Right cardiac atrium (tissue), 5 donors: Measurements from ENCODE around the gene FGF14. TPM values are rescaled to one million over a fixed set of nuclear protein-coding genes. Genes with fewer than 3 reads are reported as not detected.
"Not testable (repeated sequence)": the region's sequence is repeated elsewhere in the genome, so short reads cannot be mapped to it uniquely, and the experiment has no call there.

Source experiments
- ATAC-seq, 2 donors: fragments of 200-7000 bp; cut with Tn5 transposase; one replicate each; pipeline versions ENCODE4 v1.8.0 to v1.9.1; 2020; ENCODE audit warnings: moderate library complexity in 2 of 2, mild to moderate bottlenecking in 1 of 2
- DNase-seq, 3 donors: peaks; one replicate each; pipeline ENCODE4 v3.0.0-alpha.2; 2020
- H3K27ac ChIP-seq: one replicate; pipeline ENCODE4 v1.5.1; 2013; ENCODE audit warnings: mild to moderate bottlenecking, low read length, control low read depth, moderate library complexity
- H3K27me3 ChIP-seq: one replicate; pipeline ENCODE4 v1.6.1; 2013; ENCODE audit not compliant: control insufficient read depth, insufficient read depth
- H3K4me1 ChIP-seq: one replicate; pipeline ENCODE4 v1.6.1; 2013; ENCODE audit warnings: low read length; ENCODE audit not compliant: control insufficient read depth, insufficient read depth
- H3K4me3 ChIP-seq: one replicate; pipeline ENCODE4 v1.5.1; 2013; ENCODE audit warnings: low read length, control low read depth
- H3K9me3 ChIP-seq: one replicate; pipeline ENCODE4 v1.6.1; 2013; ENCODE audit warnings: low read length; ENCODE audit not compliant: control insufficient read depth
- WGBS: extraction: QIAGEN DNeasy Blood & Tissue Kit; methylation state at CpG from one replicate; pipeline ENCODE4 v1.1.7; 2013; 5-methylcytosine and 5-hydroxymethylcytosine counted together
- intact Hi-C, 4 donors: fragments of 100-400 bp; cut with DNase I; formaldehyde crosslinking; loops; one replicate each; pipeline versions ENCODE4 v1.11.0 to v1.14.0; 2022 to 2023
- polyA plus RNA-seq: library from polyadenylated mRNA; stranded (reverse); fragments of 200-250 nt; gene quantifications from one replicate; pipeline ENCODE4 v1.2.3, GENCODE V29; 2013
- total RNA-seq, 4 donors: library from RNA; stranded (reverse); fragmentation: NEBNext Ultra II Directional; extraction: Animal tissue kit (Norgen Biotek cat#: 25700); gene quantifications; one replicate each; pipeline ENCODE4 v1.2.1, GENCODE V29; 2021
- donor health status: healthy with polysubstance abuse.
- donor health status: DM: no; HTN: yes; CAD: no.
- donor health status: DM: no; HTN: no; CAD: no.
- donor health status: DM: no; HTN: yes; CAD: no; lungs with severe emphysema.
- donor health status: DM: yes; HTN: yes; CAD: no.

FGF14 gene
- total and polyA plus RNA-seq, 5 donors: 0.54 to 4.9 (median 3.0) TPM

DNA sequence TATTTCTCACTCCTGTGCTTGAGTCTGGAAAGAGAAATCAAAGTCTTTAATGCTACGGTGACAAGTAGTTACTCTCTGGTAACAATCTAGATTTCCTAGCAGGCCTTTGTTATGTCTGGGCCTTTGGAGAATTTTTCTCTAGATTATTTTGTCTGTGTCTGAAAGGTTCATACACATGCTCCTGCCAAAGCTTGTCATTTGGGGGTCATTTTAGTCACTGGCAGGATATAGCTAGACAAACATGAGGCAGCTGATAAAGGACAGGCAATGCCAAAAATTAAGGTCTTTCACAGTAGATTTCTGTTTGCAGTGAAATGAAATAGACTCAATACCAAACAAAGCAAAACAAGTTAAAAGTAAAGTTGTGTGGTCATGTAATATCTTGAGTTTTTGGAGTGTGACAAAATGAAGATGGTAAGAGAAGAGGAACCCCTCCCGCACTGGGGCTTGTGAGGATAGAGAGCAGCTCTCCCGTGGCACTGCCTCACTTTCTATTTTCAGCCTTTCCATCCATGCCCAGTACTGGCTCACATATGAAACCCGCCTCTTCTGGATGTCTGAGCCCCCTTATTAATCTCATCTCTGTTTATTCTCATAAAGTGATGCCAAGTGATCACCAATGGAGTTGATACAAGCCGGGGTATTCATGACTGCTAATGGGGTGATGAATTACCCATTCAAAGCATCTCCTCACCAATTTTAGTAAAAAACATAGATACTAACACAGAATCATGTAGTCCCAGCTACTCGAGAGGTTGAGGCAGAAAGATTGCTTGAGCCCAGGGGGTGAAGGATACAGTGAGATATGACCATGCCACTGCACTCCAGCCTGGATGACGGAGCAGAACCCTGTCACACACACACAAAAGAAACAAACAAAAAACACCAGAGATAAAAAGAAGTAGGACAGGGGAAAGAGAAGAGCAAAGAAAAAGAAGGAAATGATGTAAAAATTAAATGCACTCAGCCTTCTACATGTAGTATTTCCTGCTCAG lies 389.3 kb downstream of the FGF14 start:
- no peaks in the 10 kb centered on the region for H3K9me3 ChIP-seq
- H3K27me3 ChIP-seq: no peaks in the 10 kb centered on the region
- ATAC-seq (peak; percentile 89 to 93), DNase-seq (peak; percentile 13 to 66 (median 50))
- WGBS: 23% methylated on average over 7 of the region's 7 CpGs
- H3K4me1 ChIP-seq: peaks cover 2% of the 10 kb centered on the region
- H3K27ac ChIP-seq: peak overlapping the region; percentile 92
- no peak overlapping the region for H3K4me3 ChIP-seq
- intact Hi-C loops: no loop called here

DNA sequence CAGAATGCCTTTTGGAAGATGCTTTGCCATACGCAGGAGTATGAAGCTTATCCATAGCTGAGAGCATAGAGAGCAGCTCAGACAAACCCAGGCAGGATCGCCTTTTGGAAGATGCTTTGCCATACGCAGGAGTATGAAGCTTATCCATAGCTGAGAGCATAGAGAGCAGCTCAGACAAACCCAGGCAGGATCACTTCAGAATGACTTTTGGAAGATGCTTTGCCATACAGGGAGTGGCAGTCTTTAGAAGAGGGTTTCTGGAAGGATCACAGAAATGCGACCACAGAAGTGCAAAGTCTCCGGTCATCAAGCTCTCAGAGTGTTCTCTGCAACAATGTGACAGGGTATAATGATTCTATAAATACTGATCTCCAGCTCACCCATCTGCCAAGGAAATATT lies 390.4 kb downstream of the FGF14 start:
- H3K27me3 ChIP-seq, H3K4me1 ChIP-seq, intact Hi-C loops, DNase-seq, H3K9me3 ChIP-seq, H3K4me3 ChIP-seq: not testable (repeated sequence)
- 53% methylated on average over 5 of the region's 5 CpGs for WGBS
- peak; percentile 57 to 75 for ATAC-seq
- H3K27ac ChIP-seq: peak overlapping the region; percentile 81

DNA sequence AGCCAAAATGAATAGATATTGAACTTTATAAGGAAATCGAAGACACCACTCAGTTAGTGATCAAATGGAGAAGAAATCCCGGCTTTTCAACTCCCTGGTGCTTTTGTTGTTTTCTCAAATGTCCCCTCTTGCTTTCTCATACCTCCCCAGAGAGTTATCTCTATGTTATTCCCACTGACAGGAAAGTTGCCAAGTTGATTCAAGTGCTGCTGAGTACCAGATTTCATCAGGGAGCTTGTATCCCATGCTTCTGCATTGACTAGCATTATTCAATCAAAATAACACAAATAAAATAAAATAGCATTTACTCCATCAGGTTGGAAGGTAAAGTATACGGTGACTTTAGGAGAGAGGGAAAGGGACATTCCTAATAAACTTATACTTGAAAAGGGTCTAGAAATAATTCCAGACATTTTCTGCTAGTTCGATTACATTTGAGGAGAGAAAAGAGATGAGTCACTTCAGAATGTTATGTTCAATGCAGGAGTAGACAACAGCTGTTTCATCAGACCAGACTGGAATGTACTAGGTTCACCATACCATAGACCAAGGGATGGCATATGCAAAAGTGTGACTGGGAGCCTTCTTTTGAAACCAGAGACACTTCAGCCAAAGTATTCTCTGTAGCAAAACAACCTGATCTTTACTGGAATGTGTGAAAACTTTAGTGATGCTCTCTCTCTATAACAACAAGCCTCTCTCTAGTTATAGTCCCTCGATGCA lies 397.8 kb downstream of the FGF14 start:
- Histone ChIP-seq H3K27ac (no peak overlapping the region), H3K4me1 (peaks cover 2% of the 10 kb centered on the region), H3K4me3 (no peak overlapping the region), H3K9me3 (no peaks in the 10 kb centered on the region), H3K27me3 (no peaks in the 10 kb centered on the region)
- peak; percentile 38 to 45 for ATAC-seq
- WGBS: 60% methylated on average over 5 of the region's 5 CpGs
- intact Hi-C loops: no loop called here
- peak in 1 of 3 donors; percentile 12 for DNase-seq

DNA sequence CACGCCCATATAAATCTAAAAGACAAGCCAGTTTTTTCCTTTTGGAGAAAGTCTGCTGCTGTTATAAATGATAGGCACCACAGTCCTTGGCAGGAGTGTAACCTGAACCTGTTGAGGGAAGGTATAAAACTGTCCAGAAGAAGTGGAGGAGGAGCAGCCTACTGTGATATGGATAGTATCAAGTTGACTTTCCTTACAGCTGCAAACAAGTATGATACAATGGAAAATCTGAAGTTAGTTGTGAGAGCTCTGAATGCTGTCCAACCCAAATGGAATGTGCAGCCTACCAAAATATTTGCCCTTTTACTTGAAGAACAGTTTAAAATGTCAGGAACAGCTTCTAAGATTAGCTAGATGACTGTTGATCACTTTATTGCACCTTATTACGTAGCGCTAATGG lies 399.6 kb downstream of the FGF14 start:
- H3K4me1 ChIP-seq: peaks cover 2% of the 10 kb centered on the region
- intact Hi-C loops: no loop called here
- DNase-seq (no peak), ATAC-seq (peak; percentile 77 to 91)
- H3K27ac ChIP-seq: no peak overlapping the region
- H3K27me3 ChIP-seq: no peaks in the 10 kb centered on the region
- 39% methylated on average over 3 of the region's 3 CpGs for WGBS
- H3K9me3 ChIP-seq: no peaks in the 10 kb centered on the region
- H3K4me3 ChIP-seq: no peak overlapping the region

DNA sequence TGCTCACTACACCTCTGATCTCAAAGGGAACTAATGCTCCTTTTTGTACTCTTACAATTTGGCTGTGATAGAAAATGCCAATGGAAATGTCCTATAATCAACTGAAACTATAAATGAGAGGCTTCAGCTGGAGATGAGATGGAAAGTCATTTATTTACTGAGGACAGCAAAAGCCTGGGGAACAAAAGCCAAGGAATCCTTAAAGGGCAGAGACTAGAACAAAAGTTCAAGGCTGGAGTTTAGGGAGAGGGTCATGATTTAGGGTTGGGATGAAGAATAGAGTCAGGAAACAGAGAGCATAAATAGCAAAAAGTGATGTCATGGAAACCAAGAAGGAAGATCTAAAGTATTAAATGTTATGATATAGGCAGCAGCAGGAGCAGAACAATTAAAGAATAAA lies 401.1 kb downstream of the FGF14 start:
- intact Hi-C loops: no loop called here
- Histone ChIP-seq H3K9me3 (no peaks in the 10 kb centered on the region), H3K27me3 (no peaks in the 10 kb centered on the region), H3K4me3 (no peak overlapping the region), H3K4me1 (peaks cover 2% of the 10 kb centered on the region), H3K27ac (no peak overlapping the region)
- ATAC-seq: no peak
- DNase-seq: no peak

DNA sequence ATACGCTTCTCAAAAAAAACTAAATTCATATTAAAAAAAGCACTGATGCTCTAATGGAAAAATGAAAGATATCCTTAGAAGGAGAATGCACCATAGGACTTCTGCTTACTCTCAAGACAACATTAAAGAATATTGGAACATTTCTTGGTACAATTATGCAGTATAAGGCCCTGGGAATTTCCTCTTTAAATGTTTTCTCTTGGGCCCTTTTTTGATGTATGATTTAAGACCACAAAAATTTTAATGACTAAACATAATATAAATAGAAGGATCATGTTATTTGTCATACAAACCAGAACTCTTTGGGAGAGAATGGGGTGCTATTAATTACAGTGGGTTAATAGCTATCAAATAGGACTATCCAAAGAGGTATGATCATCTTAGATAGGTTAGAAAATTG lies 403.7 kb downstream of the FGF14 start:
- no peak overlapping the region for H3K27ac ChIP-seq
- intact Hi-C loops: no loop called here
- H3K27me3 ChIP-seq: no peaks in the 10 kb centered on the region

DNA sequence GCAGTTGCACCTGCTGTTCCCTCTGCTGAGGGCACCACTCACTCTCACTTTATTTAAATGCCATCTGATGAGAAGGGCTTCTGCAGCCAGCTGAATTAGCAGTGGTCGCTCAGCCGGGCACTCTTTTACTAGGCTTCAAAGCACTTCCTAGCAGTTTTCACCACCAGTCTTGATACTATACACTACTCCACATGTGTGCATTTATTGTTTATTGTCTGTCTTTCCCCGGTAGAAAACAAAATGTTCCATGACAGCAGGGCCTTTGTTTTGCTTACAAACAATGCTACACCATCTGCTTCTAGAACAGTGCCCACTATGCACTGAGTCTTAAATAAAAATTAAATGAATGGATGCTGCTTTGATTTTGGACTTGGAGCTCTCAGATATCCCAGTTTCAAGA lies 404.9 kb downstream of the FGF14 start:
- H3K9me3 ChIP-seq: no peaks in the 10 kb centered on the region
- H3K4me3 ChIP-seq: no peak overlapping the region
- intact Hi-C loops: no loop called here
- H3K27me3 ChIP-seq: no peaks in the 10 kb centered on the region
- H3K27ac ChIP-seq: no peak overlapping the region
- no peak for DNase-seq
- no peaks in the 10 kb centered on the region for H3K4me1 ChIP-seq
- WGBS: 79% methylated on average over 3 of the region's 3 CpGs
- no peak for ATAC-seq

More for the DNA sequence above, 403.7 kb downstream of the FGF14 start:
- no peaks in the 10 kb centered on the region for H3K9me3 ChIP-seq
- no peak for ATAC-seq
- no peak overlapping the region for H3K4me3 ChIP-seq
- H3K4me1 ChIP-seq: no peaks in the 10 kb centered on the region
- DNase-seq: no peak
- 91% methylated on average over 1 of the region's 1 CpG for WGBS

DNA sequence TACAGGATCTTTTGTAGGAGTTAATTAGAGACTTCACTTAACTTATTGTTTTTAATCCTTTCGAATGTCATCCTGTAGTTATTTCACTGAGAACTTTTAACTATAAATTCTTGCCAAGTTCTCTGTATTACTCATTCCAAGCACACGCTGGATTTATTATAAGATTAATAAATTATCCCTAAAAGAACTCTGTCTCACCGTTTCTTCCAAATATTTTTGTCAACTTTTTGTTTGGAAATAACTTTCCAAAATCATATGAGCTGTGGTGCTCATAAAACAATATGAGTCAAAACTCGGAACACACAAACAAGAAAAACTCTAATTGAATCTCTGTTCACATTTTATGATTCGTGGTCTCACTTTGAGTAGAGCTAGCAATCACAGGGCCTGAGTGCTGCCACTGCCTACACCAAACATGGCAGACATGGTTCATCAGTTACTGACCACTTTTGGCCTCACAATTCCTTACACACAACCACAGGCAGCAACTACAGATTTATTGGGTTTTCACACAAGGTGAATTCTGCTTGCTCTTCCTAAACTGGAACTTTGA lies 412.0 kb downstream of the FGF14 start:
- Histone ChIP-seq H3K27me3 (no peaks in the 10 kb centered on the region), H3K27ac (no peak overlapping the region), H3K4me3 (no peak overlapping the region), H3K4me1 (no peaks in the 10 kb centered on the region), H3K9me3 (no peaks in the 10 kb centered on the region)
- ATAC-seq: no peak
- DNase-seq: no peak
- intact Hi-C loops: no loop called here
- WGBS: 51% methylated on average over 5 of the region's 5 CpGs

DNA sequence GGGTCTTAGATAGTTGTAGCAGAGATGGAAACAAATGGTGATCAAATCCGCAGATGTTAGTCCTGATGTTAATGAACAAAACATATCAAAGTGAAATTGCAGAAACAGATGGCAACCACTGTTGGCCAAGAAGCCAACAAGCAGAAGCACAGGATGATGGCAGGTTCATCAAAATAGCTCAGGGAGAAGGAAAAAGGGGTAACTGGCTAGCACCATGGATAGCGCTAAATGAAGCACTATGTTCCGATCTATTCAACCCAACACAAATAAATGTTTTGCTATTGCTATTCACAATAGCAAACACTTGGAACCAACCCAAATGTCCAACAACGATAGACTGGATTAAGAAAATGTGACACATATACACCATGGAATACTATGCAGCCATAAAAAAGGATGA lies 413.7 kb downstream of the FGF14 start:
- intact Hi-C loops: no loop called here
- WGBS: 75% methylated on average over 4 of the region's 4 CpGs
- H3K4me1 ChIP-seq: no peaks in the 10 kb centered on the region
- ATAC-seq (no peak), DNase-seq (no peak)
- no peaks in the 10 kb centered on the region for H3K27me3 ChIP-seq
- no peak overlapping the region for H3K27ac ChIP-seq
- no peaks in the 10 kb centered on the region for H3K9me3 ChIP-seq
- H3K4me3 ChIP-seq: no peak overlapping the region

DNA sequence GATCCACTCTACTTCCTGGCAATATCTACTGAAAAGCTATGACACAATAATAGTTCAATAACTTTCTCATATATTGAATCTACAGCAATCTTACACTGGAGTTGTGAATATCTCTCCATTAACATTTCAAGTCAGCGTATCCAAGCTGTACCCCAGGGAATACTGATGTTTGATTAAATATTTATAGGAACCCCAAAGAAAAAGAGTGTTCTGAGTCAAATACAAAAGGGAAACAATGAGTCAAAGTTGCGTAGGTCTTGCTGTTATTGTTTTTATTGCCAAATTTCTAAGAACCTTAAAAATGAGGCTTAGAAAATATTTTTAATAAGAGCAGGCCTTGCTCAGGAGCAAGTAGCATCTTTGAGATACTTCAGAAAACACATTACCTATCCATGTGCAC lies 415.5 kb downstream of the FGF14 start:
- 62% methylated on average over 2 of the region's 2 CpGs for WGBS
- Histone ChIP-seq H3K9me3 (no peaks in the 10 kb centered on the region), H3K27ac (no peak overlapping the region), H3K4me3 (no peak overlapping the region), H3K4me1 (no peaks in the 10 kb centered on the region), H3K27me3 (no peaks in the 10 kb centered on the region)
- intact Hi-C loops: no loop called here
- no peak for ATAC-seq
- DNase-seq: no peak

DNA sequence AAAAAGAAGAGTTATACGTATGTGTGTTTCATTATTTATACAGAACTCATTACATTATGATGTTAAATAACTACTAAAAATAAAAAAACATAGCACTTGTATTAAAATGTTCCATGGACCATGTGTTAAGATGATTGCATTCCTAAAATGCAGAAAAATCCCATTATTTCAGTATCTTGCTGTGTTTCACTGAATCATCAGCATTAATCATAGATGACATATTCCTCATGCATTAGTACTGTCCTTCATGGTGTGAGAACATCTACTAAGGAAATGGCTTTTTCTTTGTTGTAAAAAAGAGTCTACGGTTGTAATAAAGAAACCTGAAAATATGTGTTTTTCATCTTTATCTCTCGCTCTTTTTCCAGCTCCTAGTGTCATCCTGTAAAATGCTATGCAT lies 416.5 kb downstream of the FGF14 start:
- WGBS: 74% methylated on average over 3 of the region's 3 CpGs
- Histone ChIP-seq H3K27me3 (no peaks in the 10 kb centered on the region), H3K9me3 (no peaks in the 10 kb centered on the region), H3K27ac (no peak overlapping the region), H3K4me3 (no peak overlapping the region), H3K4me1 (no peaks in the 10 kb centered on the region)
- ATAC-seq: no peak
- intact Hi-C loops: no loop called here
- no peak for DNase-seq
